Body of pancreas (tissue), 4 donors: ENCODE measurements around the gene EYA2.

ENCODE experiments used
- CTCF ChIP-seq, 7 experiments: fragments of 450-650 bp in 4 of 7; fragments of 200-600 bp in 3 of 7; sonication (generic) in 3 of 7; IDR thresholded peaks; one replicate each; pipeline ENCODE4 v1.5.1; 2016 to 2019; ENCODE audit warnings: antibody characterized with exemption in 7 of 7
- POLR2A ChIP-seq, 3 donors: fragments of 450-650 bp; IDR thresholded peaks; one replicate each; pipeline ENCODE4 v1.6.1; 2016; ENCODE audit warnings: antibody characterized with exemption in 3 of 3, mild to moderate bottlenecking in 2 of 3

GRCh38 chr20:47055699-47056369, 161.2 kb downstream of the EYA2 start:
- TF ChIP-seq CTCF (IDR thresholded peaks at IDR 0.05) (no peak), POLR2A (IDR thresholded peaks at IDR 0.05) (no peak)
